ENCODE measurements around the gene ANKRD1. TPM values are rescaled to one million over a fixed set of nuclear protein-coding genes. Genes with fewer than 3 reads are reported as not detected.

Gene ANKRD1
- total and polyA plus RNA-seq, 8 donors = 0.73 to 12.5 (median 1.5) TPM; not detected in 3

- H3K36me3 ChIP-seq = no peaks in the 10 kb centered on the region
- 62 to 78% (median 68%) methylated on average over 8 of the region's 8 CpGs for WGBS, 5 donors
- H3K4me1 ChIP-seq = no peaks in the 10 kb centered on the region
- no peak overlapping the region for H3K4me3 ChIP-seq
- no peaks in the 10 kb centered on the region for H3K9me3 ChIP-seq
- peaks cover 0 to 36% (median 4%) of the 10 kb centered on the region in 3 donors for H3K27me3 ChIP-seq
- no peak for TF ChIP-seq POLR2A (IDR thresholded peaks at IDR 0.05)
- TF ChIP-seq EP300 (IDR thresholded peaks at IDR 0.05) = no peak
- no peak for TF ChIP-seq CTCF (IDR thresholded peaks at IDR 0.05)
- TF ChIP-seq POLR2AphosphoS5 (IDR thresholded peaks at IDR 0.05) = no peak
- H3K27ac ChIP-seq = no peak overlapping the region
- no peak for DNase-seq
- intact Hi-C loops (cut with DNase I; ENCODE audit: low total_unique reads) = no loop called here
Measured at GRCh38 chr10:90919683-90920574, 958 bp downstream of the ANKRD1 start.

GRCh38 chr10:90917968-90918318, 2.9 kb downstream of the ANKRD1 start:
- DNase-seq = no peak
- intact Hi-C loops (cut with DNase I; ENCODE audit: low total_unique reads) = no loop called here
- no peak overlapping the region for H3K4me3 ChIP-seq
- no peak overlapping the region for H3K27ac ChIP-seq
- TF ChIP-seq EP300 (IDR thresholded peaks at IDR 0.05) (no peak), POLR2AphosphoS5 (IDR thresholded peaks at IDR 0.05) (no peak), CTCF (IDR thresholded peaks at IDR 0.05) (no peak), POLR2A (IDR thresholded peaks at IDR 0.05) (no peak)
- no peaks in the 10 kb centered on the region for H3K4me1 ChIP-seq
- WGBS, 5 donors = 76 to 88% (median 80%) methylated on average over 3 of the region's 3 CpGs
- H3K9me3 ChIP-seq = no peaks in the 10 kb centered on the region
- H3K27me3 ChIP-seq = peaks cover 0 to 34% (median 4%) of the 10 kb centered on the region in 3 donors
- no peaks in the 10 kb centered on the region for H3K36me3 ChIP-seq

- Histone ChIP-seq H3K4me3 (no peak overlapping the region), H3K4me1 (peaks cover 0 to under 1% (median 0%) of the 10 kb centered on the region in 4 donors), H3K9me3 (no peaks in the 10 kb centered on the region), H3K27me3 (peaks cover 0 to 34% (median 4%) of the 10 kb centered on the region in 3 donors), H3K27ac (no peak overlapping the region), H3K36me3 (no peaks in the 10 kb centered on the region)
- TF ChIP-seq POLR2AphosphoS5 (IDR thresholded peaks at IDR 0.05) = no peak
- TF ChIP-seq POLR2A (IDR thresholded peaks at IDR 0.05) = no peak
- no peak for TF ChIP-seq CTCF (IDR thresholded peaks at IDR 0.05)
- no peak for DNase-seq
- intact Hi-C loops (cut with DNase I; ENCODE audit: low total_unique reads) = no loop called here
- 62 to 72% (median 66%) methylated on average over 8 of the region's 8 CpGs for WGBS, 5 donors
Measured at GRCh38 chr10:90917238-90917967, 3.5 kb downstream of the ANKRD1 start.

GRCh38 chr10:90916392-90917237, 4.3 kb downstream of the ANKRD1 start:
- intact Hi-C loops (cut with DNase I; ENCODE audit: low total_unique reads) = no loop called here
- Histone ChIP-seq H3K4me1 (peaks cover 0 to 9% (median 2%) of the 10 kb centered on the region in 4 donors), H3K9me3 (no peaks in the 10 kb centered on the region), H3K36me3 (no peaks in the 10 kb centered on the region), H3K27ac (no peak overlapping the region), H3K27me3 (peaks cover 0 to 34% (median 4%) of the 10 kb centered on the region in 3 donors), H3K4me3 (no peak overlapping the region)
- WGBS, 5 donors = 79 to 85% (median 82%) methylated on average over 6 of the region's 6 CpGs
- TF ChIP-seq POLR2A (IDR thresholded peaks at IDR 0.05) (no peak), EP300 (IDR thresholded peaks at IDR 0.05) (no peak), CTCF (IDR thresholded peaks at IDR 0.05) (no peak), POLR2AphosphoS5 (IDR thresholded peaks at IDR 0.05) (no peak)
- DNase-seq = no peak
